DOHH2 (cell line): ENCODE data around the gene PDZRN3.

ENCODE experiments used
- H3F3A ChIP-seq: fragments of 200-600 bp; sonication (generic), shearing (Covaris generic); 2 replicates; pipeline ENCODE4 v1.6.0; 2016; ENCODE audit warnings: antibody characterized with exemption, mild to moderate bottlenecking; ENCODE audit not compliant: control insufficient read depth, insufficient read depth
- H3K27ac ChIP-seq: fragments of 200-600 bp; sonication (generic); 2 replicates; pipeline ENCODE4 v1.5.1; 2014; ENCODE audit warnings: low read depth, mild to moderate bottlenecking, low read length, moderate library complexity
- H3K27me3 ChIP-seq: fragments of 200-600 bp; sonication (generic); 2 replicates; pipeline ENCODE4 v1.6.1; 2014; ENCODE audit warnings: mild to moderate bottlenecking, low read length, mixed read lengths; ENCODE audit not compliant: control insufficient read depth
- H3K36me3 ChIP-seq: fragments of 200-600 bp; sonication (generic); 2 replicates; pipeline ENCODE4 v1.6.1; 2014; ENCODE audit warnings: mild to moderate bottlenecking, low read length, moderate library complexity, mixed read lengths; ENCODE audit not compliant: control insufficient read depth
- H3K4me1 ChIP-seq: fragments of 200-600 bp; sonication (generic); 2 replicates; pipeline ENCODE4 v1.6.1; 2014; ENCODE audit warnings: mild to moderate bottlenecking, low read length, mixed read lengths; ENCODE audit not compliant: control insufficient read depth
- H3K4me2 ChIP-seq: fragments of 200-600 bp; sonication (generic); 2 replicates; pipeline ENCODE4 v1.6.0; 2014; ENCODE audit warnings: mild to moderate bottlenecking, low read length, moderate library complexity
- H3K4me3 ChIP-seq: fragments of 200-600 bp; sonication (generic); 2 replicates; pipeline ENCODE4 v1.5.1; 2014; ENCODE audit warnings: mild to moderate bottlenecking, low read length, mixed read lengths
- H3K79me2 ChIP-seq: fragments of 200-600 bp; sonication (generic); 2 replicates; pipeline ENCODE4 v1.6.1; 2014; ENCODE audit warnings: mild to moderate bottlenecking, low read length, mixed read lengths; ENCODE audit not compliant: control insufficient read depth
- H3K9me2 ChIP-seq: fragments of 200-600 bp; sonication (generic); replicated peaks from 2 replicates; pipeline ENCODE4 v1.6.1; 2014; ENCODE audit warnings: mild to moderate bottlenecking, low read length, mixed read lengths; ENCODE audit not compliant: control insufficient read depth
- H3K9me3 ChIP-seq: fragments of 200-600 bp; sonication (generic); 2 replicates; pipeline ENCODE4 v1.6.1; 2014; ENCODE audit warnings: antibody characterized with exemption, low read length, mixed read lengths; ENCODE audit not compliant: control insufficient read depth, insufficient read depth
- H4K20me1 ChIP-seq: fragments of 200-600 bp; sonication (generic); 2 replicates; pipeline ENCODE4 v1.6.0; 2014; ENCODE audit warnings: low read depth, mild to moderate bottlenecking, antibody characterized with exemption, low read length, moderate library complexity; ENCODE audit not compliant: control insufficient read depth, insufficient read depth
- CTCF ChIP-seq: fragments of 200-600 bp; sonication (generic); IDR thresholded peaks from one replicate; pipeline ENCODE4 v1.5.1; 2014; ENCODE audit warnings: antibody characterized with exemption, mild to moderate bottlenecking, low read depth, low read length; ENCODE audit not compliant: poor library complexity, severe bottlenecking
- EZH2phosphoT487 ChIP-seq: fragments of 200-600 bp; sonication (generic); IDR thresholded peaks from 2 replicates; pipeline ENCODE4 v1.6.1; 2017; ENCODE audit warnings: borderline replicate concordance, mild to moderate bottlenecking, antibody characterized with exemption, low read length, moderate library complexity, mixed read lengths

Gene PDZRN3

DNA sequence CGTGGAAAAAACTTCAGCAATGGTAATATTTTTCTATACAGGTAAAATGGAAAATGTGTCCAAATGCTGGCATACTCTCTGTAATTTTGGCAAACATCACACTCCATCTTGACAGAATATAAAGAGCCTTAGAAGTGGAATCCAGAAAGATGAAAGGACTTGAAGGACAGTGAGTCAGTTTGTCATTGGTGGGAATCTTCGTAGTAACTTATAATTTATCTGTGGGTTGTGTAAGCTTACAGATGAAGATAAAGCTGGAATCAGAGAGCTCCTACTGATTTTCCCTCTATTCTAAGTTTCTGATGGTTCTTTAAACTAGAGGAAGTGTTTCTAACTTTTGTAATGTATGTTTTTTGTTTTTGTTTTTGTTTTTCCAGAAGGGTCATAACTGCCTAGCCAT is 8.7 kb upstream of the PDZRN3 start:
- Histone ChIP-seq H3K27me3 (no peaks in the 10 kb centered on the region), H3F3A (no peaks in the 10 kb centered on the region), H3K9me2 (no peaks in the 10 kb centered on the region), H3K9me3 (no peaks in the 10 kb centered on the region), H3K4me1 (no peaks in the 10 kb centered on the region), H3K4me2 (no peak overlapping the region), H3K79me2 (no peaks in the 10 kb centered on the region), H3K36me3 (no peaks in the 10 kb centered on the region), H3K27ac (no peak overlapping the region), H4K20me1 (no peaks in the 10 kb centered on the region), H3K4me3 (no peak overlapping the region)
- no peak for TF ChIP-seq EZH2phosphoT487
- no peak for TF ChIP-seq CTCF

- TF ChIP-seq CTCF (no peak), EZH2phosphoT487 (no peak)
- Histone ChIP-seq H3K4me1 (no peaks in the 10 kb centered on the region), H3K4me2 (no peak overlapping the region), H3F3A (no peaks in the 10 kb centered on the region), H3K9me3 (no peaks in the 10 kb centered on the region), H4K20me1 (no peaks in the 10 kb centered on the region), H3K27ac (no peak overlapping the region), H3K4me3 (no peak overlapping the region), H3K79me2 (no peaks in the 10 kb centered on the region), H3K36me3 (no peaks in the 10 kb centered on the region), H3K27me3 (no peaks in the 10 kb centered on the region), H3K9me2 (no peaks in the 10 kb centered on the region)
Observed at GRCh38 chr3:73626106-73626505, 1.4 kb upstream of the PDZRN3 start.

DNA sequence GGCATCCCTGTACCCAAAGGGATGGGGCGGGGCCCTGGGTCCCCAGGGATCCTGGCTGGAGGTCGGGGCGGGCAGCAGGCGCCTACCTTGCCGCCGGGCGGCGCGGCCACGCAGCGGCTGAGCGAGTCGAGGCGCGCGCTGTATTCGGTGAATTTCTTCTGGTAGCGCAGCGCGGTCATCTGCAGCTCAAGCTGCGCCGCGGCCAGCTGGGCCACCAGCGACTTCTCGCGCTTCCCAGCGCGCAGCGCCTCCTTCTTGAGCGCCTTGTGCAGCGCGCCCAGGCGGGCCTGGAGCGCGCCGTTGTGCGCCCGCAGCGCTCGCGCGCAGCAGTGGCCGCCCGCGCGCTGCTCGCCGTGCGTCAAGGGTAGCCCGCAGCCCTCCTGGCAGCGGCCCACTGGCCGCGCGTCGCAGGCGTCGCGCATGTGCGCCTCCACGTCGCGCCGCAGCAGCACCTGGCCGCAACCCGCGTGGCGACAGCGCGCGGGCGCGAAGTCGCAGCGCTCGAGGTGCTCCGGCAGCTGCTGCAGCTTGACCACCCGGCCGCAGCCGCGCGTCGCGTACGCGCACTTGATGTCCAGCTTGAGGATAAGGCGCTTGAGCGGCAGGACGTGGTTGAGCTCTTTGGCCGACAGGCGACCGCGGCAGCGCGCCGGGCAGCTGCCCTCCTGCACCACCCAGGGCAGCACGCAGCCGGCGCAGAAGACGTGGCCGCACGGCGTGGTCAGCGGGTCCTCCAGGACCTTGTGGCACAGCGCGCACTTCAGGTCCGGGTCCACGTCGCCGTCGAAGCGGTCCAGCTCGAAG is 522 bp downstream of the PDZRN3 start:
- no peak for TF ChIP-seq EZH2phosphoT487
- TF ChIP-seq CTCF = no peak
- Histone ChIP-seq H3K27ac (no peak overlapping the region), H3K9me3 (no peaks in the 10 kb centered on the region), H3K36me3 (no peaks in the 10 kb centered on the region), H3F3A (no peaks in the 10 kb centered on the region), H3K4me1 (no peaks in the 10 kb centered on the region), H3K27me3 (no peaks in the 10 kb centered on the region), H3K4me2 (no peak overlapping the region), H3K9me2 (no peaks in the 10 kb centered on the region), H3K79me2 (no peaks in the 10 kb centered on the region), H4K20me1 (no peaks in the 10 kb centered on the region), H3K4me3 (no peak overlapping the region)
